ENCODE results near the gene PIP4K2B.

PIP4K2B gene

DNA sequence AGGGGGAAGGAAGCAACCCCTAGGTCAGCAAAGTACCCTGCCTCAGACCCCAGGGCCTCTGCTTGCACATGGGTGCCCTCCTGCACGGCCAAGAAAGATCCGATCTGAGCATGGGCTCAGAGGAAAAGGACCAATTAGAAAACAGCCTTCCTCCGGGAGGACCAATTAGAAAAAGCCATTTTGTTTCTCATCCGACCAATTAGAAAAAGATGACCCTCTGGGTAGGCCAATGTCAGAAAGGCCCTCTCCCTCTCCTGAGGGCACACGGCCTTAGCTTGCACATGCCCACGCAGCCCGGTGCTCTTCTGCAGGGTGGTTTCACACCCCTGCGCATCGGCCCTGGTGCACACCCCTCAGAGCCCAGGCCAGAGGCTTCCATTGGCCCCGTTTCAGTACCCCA lies 74.3 kb downstream of the PIP4K2B start:
- no peak overlapping the region for H3K9ac ChIP-seq (ENCODE audit: low read length in 5 of 5)
- H3K9me3 ChIP-seq (ENCODE audit: control insufficient read depth in 5 of 5, low read length in 5 of 5) = no peaks in the 10 kb centered on the region
- H3K4me1 ChIP-seq (ENCODE audit: control insufficient read depth in 5 of 5, insufficient read depth in 5 of 5, low read length in 5 of 5) = peaks cover 5 to 32% (median 18%) of the 10 kb centered on the region in 5 donors
- no peak overlapping the region for H3K4me3 ChIP-seq (ENCODE audit: low read depth in 1 of 5, low read length in 5 of 5)
- H3K27me3 ChIP-seq (ENCODE audit: control insufficient read depth in 5 of 5, insufficient read depth in 4 of 5, low read length in 5 of 5) = no peaks in the 10 kb centered on the region
- peaks cover 7 to 50% (median 31%) of the 10 kb centered on the region in 5 donors for H3K36me3 ChIP-seq (ENCODE audit: control insufficient read depth in 5 of 5, insufficient read depth in 5 of 5, low read length in 5 of 5)
- H3K27ac ChIP-seq (ENCODE audit: low read depth, low read length) = no peak overlapping the region

DNA sequence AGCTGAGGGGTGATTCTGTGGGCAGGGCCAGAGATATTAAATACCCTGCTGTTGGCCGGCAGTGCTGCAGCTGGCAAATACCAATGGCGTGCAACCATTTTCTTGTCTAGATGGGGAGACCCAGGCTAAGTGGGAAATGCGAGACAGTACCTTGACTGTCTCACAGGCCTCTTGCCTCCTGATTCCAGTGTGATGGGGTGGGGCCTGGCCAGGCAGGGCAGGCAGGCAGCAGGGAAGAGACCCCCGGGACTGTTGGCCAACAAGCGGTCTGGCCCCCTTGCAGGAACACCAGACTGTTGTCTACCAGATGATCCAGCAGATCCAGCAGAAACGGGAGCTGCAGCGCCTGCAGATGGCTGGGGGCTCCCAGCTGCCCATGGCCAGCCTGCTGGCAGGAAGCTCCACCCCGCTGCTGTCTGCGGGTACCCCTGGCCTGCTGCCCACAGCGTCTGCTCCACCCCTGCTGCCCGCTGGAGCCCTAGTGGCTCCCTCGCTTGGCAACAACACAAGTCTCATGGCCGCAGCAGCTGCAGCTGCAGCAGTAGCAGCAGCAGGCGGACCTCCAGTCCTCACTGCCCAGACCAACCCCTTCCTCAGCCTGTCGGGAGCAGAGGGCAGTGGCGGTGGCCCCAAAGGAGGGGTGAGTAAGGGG lies 74.9 kb downstream of the PIP4K2B start:
- Histone ChIP-seq H3K4me3 (ENCODE audit: low read depth in 1 of 5, low read length in 5 of 5) (no peak overlapping the region), H3K36me3 (ENCODE audit: control insufficient read depth in 5 of 5, insufficient read depth in 5 of 5, low read length in 5 of 5) (peaks cover 7 to 56% (median 35%) of the 10 kb centered on the region in 5 donors), H3K4me1 (ENCODE audit: control insufficient read depth in 5 of 5, insufficient read depth in 5 of 5, low read length in 5 of 5) (peaks cover 5 to 28% (median 15%) of the 10 kb centered on the region in 5 donors), H3K9me3 (ENCODE audit: control insufficient read depth in 5 of 5, low read length in 5 of 5) (no peaks in the 10 kb centered on the region), H3K27ac (ENCODE audit: low read depth, low read length) (no peak overlapping the region), H3K27me3 (ENCODE audit: control insufficient read depth in 5 of 5, insufficient read depth in 4 of 5, low read length in 5 of 5) (no peaks in the 10 kb centered on the region), H3K9ac (ENCODE audit: low read length in 5 of 5) (no peak overlapping the region)

DNA sequence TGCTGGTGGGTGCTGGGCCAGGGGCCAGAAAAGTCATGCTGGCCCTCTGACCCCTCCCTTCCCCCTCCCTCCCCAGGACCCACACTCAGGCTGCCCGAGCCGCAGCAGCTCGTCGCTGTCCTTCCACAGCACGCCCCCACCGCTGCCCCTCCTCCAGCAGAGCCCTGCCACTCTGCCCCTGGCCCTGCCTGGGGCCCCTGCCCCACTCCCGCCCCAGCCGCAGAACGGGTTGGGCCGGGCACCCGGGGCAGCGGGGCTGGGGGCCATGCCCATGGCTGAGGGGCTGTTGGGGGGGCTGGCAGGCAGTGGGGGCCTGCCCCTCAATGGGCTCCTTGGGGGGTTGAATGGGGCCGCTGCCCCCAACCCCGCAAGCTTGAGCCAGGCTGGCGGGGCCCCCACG lies 77.6 kb downstream of the PIP4K2B start:
- Histone ChIP-seq H3K9me3 (ENCODE audit: control insufficient read depth in 5 of 5, low read length in 5 of 5) (no peaks in the 10 kb centered on the region), H3K27me3 (ENCODE audit: control insufficient read depth in 5 of 5, insufficient read depth in 4 of 5, low read length in 5 of 5) (no peaks in the 10 kb centered on the region), H3K4me3 (ENCODE audit: low read depth in 1 of 5, low read length in 5 of 5) (no peak overlapping the region), H3K4me1 (ENCODE audit: control insufficient read depth in 5 of 5, insufficient read depth in 5 of 5, low read length in 5 of 5) (peaks cover 0 to 11% (median 4%) of the 10 kb centered on the region in 5 donors), H3K36me3 (ENCODE audit: control insufficient read depth in 5 of 5, insufficient read depth in 5 of 5, low read length in 5 of 5) (peaks cover 7 to 80% (median 57%) of the 10 kb centered on the region in 5 donors), H3K9ac (ENCODE audit: low read length in 5 of 5) (no peak overlapping the region), H3K27ac (ENCODE audit: low read depth, low read length) (no peak overlapping the region)

DNA sequence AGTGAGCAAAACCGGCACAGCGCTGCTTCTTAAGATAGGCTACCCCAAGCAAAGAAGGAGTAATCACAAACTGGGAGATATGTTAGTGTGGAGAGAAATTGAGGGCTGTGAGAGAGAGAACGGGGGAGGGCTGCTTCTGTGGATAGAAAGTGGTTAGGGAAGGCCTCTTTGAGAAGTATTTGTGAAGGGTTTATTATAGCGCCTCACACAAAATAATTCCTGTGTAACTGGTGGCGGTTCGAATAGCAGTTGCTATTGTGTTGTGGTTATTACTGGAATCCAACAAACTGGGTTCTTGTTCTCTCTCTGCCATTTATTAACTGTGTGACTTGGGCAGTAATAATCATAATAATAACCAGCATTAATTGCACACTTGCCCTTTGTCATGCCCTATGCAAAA lies 78.4 kb downstream of the PIP4K2B start:
- Histone ChIP-seq H3K4me3 (ENCODE audit: low read depth in 1 of 5, low read length in 5 of 5) (no peak overlapping the region), H3K9ac (ENCODE audit: low read length in 5 of 5) (no peak overlapping the region), H3K27me3 (ENCODE audit: control insufficient read depth in 5 of 5, insufficient read depth in 4 of 5, low read length in 5 of 5) (no peaks in the 10 kb centered on the region), H3K36me3 (ENCODE audit: control insufficient read depth in 5 of 5, insufficient read depth in 5 of 5, low read length in 5 of 5) (peaks cover 7 to 85% (median 65%) of the 10 kb centered on the region in 5 donors), H3K4me1 (ENCODE audit: control insufficient read depth in 5 of 5, insufficient read depth in 5 of 5, low read length in 5 of 5) (peaks cover 0 to 11% (median 4%) of the 10 kb centered on the region in 5 donors), H3K27ac (ENCODE audit: low read depth, low read length) (no peak overlapping the region), H3K9me3 (ENCODE audit: control insufficient read depth in 5 of 5, low read length in 5 of 5) (no peaks in the 10 kb centered on the region)

DNA sequence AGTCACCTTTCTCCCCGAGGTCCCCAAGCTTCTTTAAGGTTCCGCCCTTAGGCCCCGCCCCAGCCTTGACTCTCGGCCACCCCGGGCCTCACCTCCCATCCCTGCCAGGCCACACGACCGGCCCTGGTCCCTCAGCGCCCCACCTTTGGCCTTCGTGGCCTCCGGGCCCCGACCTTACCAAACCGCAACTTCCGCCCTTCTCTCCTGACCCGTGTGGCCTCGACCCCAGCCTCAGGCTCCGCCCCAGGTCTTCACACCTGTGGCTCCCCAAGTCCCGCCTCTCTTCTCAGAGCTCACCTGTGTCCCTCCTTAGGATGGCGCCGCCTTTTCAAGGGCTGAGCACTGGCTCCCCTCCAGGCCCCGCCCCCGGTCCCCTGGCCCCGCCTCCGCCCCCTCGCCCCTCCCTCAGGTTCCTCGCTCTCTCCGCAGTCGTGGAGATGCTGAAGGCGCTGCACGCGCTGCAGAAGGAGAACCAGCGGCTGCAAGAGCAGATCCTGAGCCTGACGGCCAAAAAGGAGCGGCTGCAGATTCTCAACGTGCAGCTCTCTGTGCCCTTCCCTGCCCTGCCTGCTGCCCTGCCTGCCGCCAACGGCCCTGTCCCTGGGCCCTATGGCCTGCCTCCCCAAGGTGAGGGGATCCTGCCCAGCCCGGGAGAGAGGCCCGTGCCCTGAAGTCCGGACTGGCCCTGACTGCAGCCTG lies 79.3 kb downstream of the PIP4K2B start:
- Histone ChIP-seq H3K27ac (ENCODE audit: low read depth, low read length) (no peak overlapping the region), H3K36me3 (ENCODE audit: control insufficient read depth in 5 of 5, insufficient read depth in 5 of 5, low read length in 5 of 5) (peaks cover 7 to 85% (median 71%) of the 10 kb centered on the region in 5 donors), H3K4me3 (ENCODE audit: low read depth in 1 of 5, low read length in 5 of 5) (no peak overlapping the region), H3K9ac (ENCODE audit: low read length in 5 of 5) (no peak overlapping the region), H3K27me3 (ENCODE audit: control insufficient read depth in 5 of 5, insufficient read depth in 4 of 5, low read length in 5 of 5) (no peaks in the 10 kb centered on the region), H3K4me1 (ENCODE audit: control insufficient read depth in 5 of 5, insufficient read depth in 5 of 5, low read length in 5 of 5) (peaks cover 0 to 10% (median 4%) of the 10 kb centered on the region in 5 donors), H3K9me3 (ENCODE audit: control insufficient read depth in 5 of 5, low read length in 5 of 5) (no peaks in the 10 kb centered on the region)

DNA sequence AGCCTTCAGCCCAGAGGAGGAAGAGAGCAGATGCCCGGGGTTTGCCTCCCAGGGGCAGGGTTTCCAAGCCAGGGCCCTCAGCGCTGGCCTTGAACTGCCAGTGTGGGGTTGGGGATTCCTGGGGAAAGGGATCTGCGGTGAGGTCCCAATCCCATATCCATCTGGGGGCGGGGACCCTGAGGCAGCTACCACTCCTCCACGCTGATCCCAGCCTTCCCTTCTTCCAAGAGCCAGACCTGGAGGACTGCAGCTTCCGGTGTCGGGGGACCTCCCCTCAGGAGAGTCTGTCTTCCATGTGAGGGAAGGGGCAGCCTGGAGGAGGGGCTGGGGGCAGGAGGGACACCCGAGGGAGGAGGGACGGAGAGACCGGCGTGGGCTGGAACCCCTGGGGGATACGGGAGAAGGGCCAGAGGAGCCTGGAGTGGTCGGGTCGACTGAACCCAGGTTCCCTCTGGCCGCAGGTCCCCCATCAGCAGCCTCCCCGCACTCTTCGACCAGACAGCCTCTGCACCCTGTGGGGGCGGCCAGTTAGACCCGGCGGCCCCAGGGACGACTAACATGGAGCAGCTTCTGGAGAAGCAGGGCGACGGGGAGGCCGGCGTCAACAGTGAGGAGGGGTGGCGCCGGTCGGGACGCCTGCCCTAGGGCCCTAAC lies 79.9 kb downstream of the PIP4K2B start:
- Histone ChIP-seq H3K9ac (ENCODE audit: low read length in 5 of 5) (no peak overlapping the region), H3K36me3 (ENCODE audit: control insufficient read depth in 5 of 5, insufficient read depth in 5 of 5, low read length in 5 of 5) (peaks cover 7 to 84% (median 65%) of the 10 kb centered on the region in 5 donors), H3K27me3 (ENCODE audit: control insufficient read depth in 5 of 5, insufficient read depth in 4 of 5, low read length in 5 of 5) (no peaks in the 10 kb centered on the region), H3K27ac (ENCODE audit: low read depth, low read length) (no peak overlapping the region), H3K4me3 (ENCODE audit: low read depth in 1 of 5, low read length in 5 of 5) (no peak overlapping the region), H3K9me3 (ENCODE audit: control insufficient read depth in 5 of 5, low read length in 5 of 5) (no peaks in the 10 kb centered on the region), H3K4me1 (ENCODE audit: control insufficient read depth in 5 of 5, insufficient read depth in 5 of 5, low read length in 5 of 5) (peaks cover 0 to 4% (median 3%) of the 10 kb centered on the region in 5 donors)

DNA sequence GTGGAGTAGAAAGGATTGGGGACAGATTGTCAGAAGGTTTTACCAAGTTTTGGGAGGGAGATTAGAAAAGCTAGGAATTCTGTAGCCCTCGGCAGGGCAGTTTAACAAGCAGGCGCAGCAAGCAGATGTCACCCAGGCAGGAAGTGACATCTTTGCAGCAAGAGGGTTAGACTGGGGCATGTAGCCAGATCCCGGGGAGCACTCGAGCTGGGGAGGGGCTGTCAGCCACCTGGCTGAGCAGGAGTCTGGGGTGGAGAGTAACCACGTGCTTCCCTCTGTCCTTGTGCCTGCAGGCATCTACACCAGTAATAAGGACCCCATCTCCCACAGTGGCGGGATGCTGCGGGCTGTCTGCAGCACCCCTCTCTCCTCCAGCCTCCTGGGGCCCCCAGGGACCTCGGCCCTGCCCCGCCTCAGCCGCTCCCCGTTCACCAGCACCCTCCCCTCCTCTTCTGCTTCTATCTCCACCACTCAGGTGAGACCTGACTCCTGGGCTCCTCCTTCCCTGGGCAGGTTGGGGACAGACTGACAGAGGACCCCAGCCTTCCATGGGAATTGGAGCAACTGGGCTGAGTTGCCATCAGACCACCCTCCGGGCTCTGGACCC lies 82.1 kb downstream of the PIP4K2B start:
- Histone ChIP-seq H3K4me3 (ENCODE audit: low read depth in 1 of 5, low read length in 5 of 5) (no peak overlapping the region), H3K27me3 (ENCODE audit: control insufficient read depth in 5 of 5, insufficient read depth in 4 of 5, low read length in 5 of 5) (no peaks in the 10 kb centered on the region), H3K9me3 (ENCODE audit: control insufficient read depth in 5 of 5, low read length in 5 of 5) (no peaks in the 10 kb centered on the region), H3K9ac (ENCODE audit: low read length in 5 of 5) (no peak overlapping the region), H3K27ac (ENCODE audit: low read depth, low read length) (no peak overlapping the region), H3K36me3 (ENCODE audit: control insufficient read depth in 5 of 5, insufficient read depth in 5 of 5, low read length in 5 of 5) (peaks cover 7 to 94% (median 79%) of the 10 kb centered on the region in 5 donors), H3K4me1 (ENCODE audit: control insufficient read depth in 5 of 5, insufficient read depth in 5 of 5, low read length in 5 of 5) (no peaks in the 10 kb centered on the region)

DNA sequence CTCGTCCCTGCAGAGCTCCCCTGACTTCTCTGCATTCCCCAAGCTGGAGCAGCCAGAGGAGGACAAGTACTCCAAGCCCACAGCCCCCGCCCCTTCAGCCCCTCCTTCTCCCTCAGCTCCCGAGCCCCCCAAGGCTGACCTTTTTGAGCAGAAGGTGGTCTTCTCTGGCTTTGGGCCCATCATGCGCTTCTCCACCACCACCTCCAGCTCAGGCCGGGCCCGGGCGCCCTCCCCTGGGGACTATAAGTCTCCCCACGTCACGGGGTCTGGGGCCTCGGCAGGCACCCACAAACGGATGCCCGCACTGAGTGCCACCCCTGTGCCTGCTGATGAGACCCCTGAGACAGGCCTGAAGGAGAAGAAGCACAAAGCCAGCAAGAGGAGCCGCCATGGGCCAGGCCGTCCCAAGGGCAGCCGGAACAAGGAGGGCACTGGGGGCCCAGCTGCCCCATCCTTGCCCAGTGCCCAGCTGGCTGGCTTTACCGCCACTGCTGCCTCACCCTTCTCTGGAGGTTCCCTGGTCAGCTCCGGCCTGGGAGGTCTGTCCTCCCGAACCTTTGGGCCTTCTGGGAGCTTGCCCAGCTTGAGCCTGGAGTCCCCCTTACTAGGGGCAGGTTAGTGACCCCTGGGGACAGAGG lies 82.9 kb downstream of the PIP4K2B start:
- Histone ChIP-seq H3K4me3 (ENCODE audit: low read depth in 1 of 5, low read length in 5 of 5) (no peak overlapping the region), H3K27ac (ENCODE audit: low read depth, low read length) (no peak overlapping the region), H3K9me3 (ENCODE audit: control insufficient read depth in 5 of 5, low read length in 5 of 5) (no peaks in the 10 kb centered on the region), H3K27me3 (ENCODE audit: control insufficient read depth in 5 of 5, insufficient read depth in 4 of 5, low read length in 5 of 5) (no peaks in the 10 kb centered on the region), H3K9ac (ENCODE audit: low read length in 5 of 5) (no peak overlapping the region), H3K36me3 (ENCODE audit: control insufficient read depth in 5 of 5, insufficient read depth in 5 of 5, low read length in 5 of 5) (peaks cover 7 to 96% (median 84%) of the 10 kb centered on the region in 5 donors), H3K4me1 (ENCODE audit: control insufficient read depth in 5 of 5, insufficient read depth in 5 of 5, low read length in 5 of 5) (no peaks in the 10 kb centered on the region)

All from subcutaneous abdominal adipose tissue (tissue), 5 donors.